Measurements from ENCODE around the gene HIVEP3.

The HIVEP3 gene

GRCh38 chr1:41468122-41468762, 450.5 kb downstream of the HIVEP3 start:
- no peak for DNase-seq

GRCh38 chr1:41467673-41468072, 451.0 kb downstream of the HIVEP3 start:
- DNase-seq = peak; percentile 45

GRCh38 chr1:41466146-41466545, 452.6 kb downstream of the HIVEP3 start:
- no peak for DNase-seq

- DNase-seq = no peak
Observed at GRCh38 chr1:41465741-41466140, 453.0 kb downstream of the HIVEP3 start.

GRCh38 chr1:41464885-41465284, 453.8 kb downstream of the HIVEP3 start:
- no peak for DNase-seq

- DNase-seq = no peak
Observed at GRCh38 chr1:41463516-41463915, 455.2 kb downstream of the HIVEP3 start.

- DNase-seq = no peak
Observed at GRCh38 chr1:41462680-41463004, 456.1 kb downstream of the HIVEP3 start.

- peak; percentile 58 for DNase-seq
Observed at GRCh38 chr1:41461790-41462679, 456.7 kb downstream of the HIVEP3 start.

- no peak for DNase-seq
Observed at GRCh38 chr1:41456847-41457540, 461.7 kb downstream of the HIVEP3 start.
